K562 (cell line): ENCODE results near the gene GGCT. TPM values are rescaled to one million over a fixed set of nuclear protein-coding genes. Genes with fewer than 3 reads are reported as not detected.

Source experiments
- ARID2 ChIP-seq: fragments of 450-650 bp; IDR thresholded peaks from 2 replicates; pipeline ENCODE4 v1.6.1; 2017; ENCODE audit warnings: antibody characterized with exemption, mild to moderate bottlenecking
- ATF2 ChIP-seq: sonication (generic); formaldehyde crosslinking; IDR thresholded peaks from 2 replicates; pipeline ENCODE4 v1.8.1; 2022; ENCODE audit warnings: missing genetic modification reagents
- CHD2 ChIP-seq: IDR thresholded peaks from 2 replicates; pipeline ENCODE4 v1.6.1; 2011; ENCODE audit warnings: low read depth, low read length
- CTCFL ChIP-seq: IDR thresholded peaks from 2 replicates; pipeline ENCODE4 v1.6.1; 2011; ENCODE audit warnings: borderline replicate concordance, low read depth, mild to moderate bottlenecking, moderate library complexity, low read length; ENCODE audit not compliant: insufficient read depth, poor library complexity, severe bottlenecking
- GABPB2 ChIP-seq: fragments of 250-450 bp; sonication (Bioruptor Pico); conservative IDR thresholded peaks from 2 replicates; pipeline ENCODE4 v1.5.1; 2021; ENCODE audit warnings: mild to moderate bottlenecking
- KDM1A ChIP-seq, 2 experiments: fragments of 450-650 bp; IDR thresholded peaks; 2 replicates each; pipeline ENCODE4 v1.6.1; 2016; ENCODE audit warnings: mild to moderate bottlenecking in 2 of 2
- RNF2 ChIP-seq: sonication (generic); IDR thresholded peaks from 2 replicates; pipeline ENCODE4 v1.6.1; 2016
- YBX1 ChIP-seq: fragments of 450-650 bp; IDR thresholded peaks from 2 replicates; pipeline ENCODE4 v1.7.1; 2016; ENCODE audit warnings: mild to moderate bottlenecking
- ZBTB8A ChIP-seq: fragments of 450-650 bp; IDR thresholded peaks from 2 replicates; pipeline ENCODE4 v1.6.1; 2018; ENCODE audit warnings: mild to moderate bottlenecking, moderate library complexity; ENCODE audit not compliant: partially characterized antibody
- ZNF239 ChIP-seq: fragments of 250-450 bp; sonication (Bioruptor Pico); IDR thresholded peaks from 2 replicates; pipeline ENCODE4 v1.4.0; 2020; ENCODE audit warnings: mild to moderate bottlenecking
- ZNF263 ChIP-seq: sonication (generic); formaldehyde crosslinking; IDR thresholded peaks from 2 replicates; pipeline ENCODE4 v1.8.0; 2022; ENCODE audit warnings: mild to moderate bottlenecking, missing genetic modification reagents, borderline replicate concordance
- ZNF280A ChIP-seq: fragments of 450-650 bp; IDR thresholded peaks from 2 replicates; pipeline ENCODE4 v1.6.1; 2018; ENCODE audit warnings: mild to moderate bottlenecking, low read depth; ENCODE audit not compliant: partially characterized antibody
- ZNF316 ChIP-seq: fragments of 450-650 bp; IDR thresholded peaks from 2 replicates; pipeline ENCODE4 v1.6.1; 2016
- ZNF407 ChIP-seq: fragments of 450-650 bp; IDR thresholded peaks from 2 replicates; pipeline ENCODE4 v1.6.1; 2016; ENCODE audit warnings: low read depth
- polyA plus RNA-seq, 8 experiments: library from polyadenylated mRNA; depleted of rRNA in 4 of 8; stranded (reverse) in 5 of 8; unstranded in 3 of 8; fragments of >200 nt; fragmentation: Nextera tagmentation in 2 of 8; fragmentation: Illumina TruSeq in 1 of 8; extraction: Ambion mirVana in 2 of 8; extraction: Trizol in 1 of 8; gene quantifications; 2 replicates each; pipeline versions ENCODE4 v1.2.1 to v1.2.3, GENCODE V29; 2011 to 2014; ENCODE audit warnings: inconsistent platforms in 1 of 8, missing spikeins in 1 of 8
- total RNA-seq, 7 experiments: library from RNA; depleted of rRNA in 6 of 7; stranded (reverse); fragments of >200 nt in 6 of 7; fragmentation: Illumina TruSeq in 2 of 7; extraction: Trizol in 2 of 7; gene quantifications; 2 replicates each; pipeline versions ENCODE4 v1.2.1 to v1.2.3, GENCODE V29; 2011 to 2021; ENCODE audit warnings: low replicate concordance in 1 of 7

GGCT gene
- total and polyA plus RNA-seq, 9 of the 15 experiments (the other 6 are each of a cell fraction or from before 2014, with no cell fraction given), result 79.0 to 349 (median 136) TPM

- TF ChIP-seq ZNF239, result no peak
- TF ChIP-seq ARID2, result no peak
- no peak for TF ChIP-seq ZBTB8A
- peak; percentile 86 for TF ChIP-seq CHD2
- 0 out of 2 replicates have a peak, but pooled peaks have one; percentile 2 for TF ChIP-seq ZNF316
- no peak for TF ChIP-seq ZNF263 (CRISPR knock-in tag)
- TF ChIP-seq RNF2, result no peak
- no peak for TF ChIP-seq ZNF407
- no peak for TF ChIP-seq KDM1A (IDR thresholded peaks at IDR 0.05)
- no peak for TF ChIP-seq ZNF280A
- no peak for TF ChIP-seq GABPB2 (CRISPR knock-in tag)
- TF ChIP-seq ATF2, result no peak
- no peak for TF ChIP-seq YBX1
- no peak for TF ChIP-seq CTCFL
Measured at GRCh38 chr7:30478349-30479201, 26.1 kb downstream of the GGCT start, which contains the start of gene NOD1 (continued).
